Progenitor cell of endocrine pancreas (in vitro differentiated cells): Measurements from ENCODE around the gene CCSER1. TPM values are rescaled to one million over a fixed set of nuclear protein-coding genes. Genes with fewer than 3 reads are reported as not detected.

ENCODE experiments used
- DNase-seq: peaks from one replicate; pipeline ENCODE4 v3.0.0; 2021; ENCODE audit warnings: low spot score; ENCODE audit not compliant: unreplicated experiment
- H3K27ac Mint-ChIP-seq: 2 replicates; pipeline ENCODE4 v1.8.0; 2021; ENCODE audit warnings: mild to moderate bottlenecking, moderate library complexity, mixed read lengths
- H3K27me3 Mint-ChIP-seq: 2 replicates; pipeline ENCODE4 v1.8.0; 2021; ENCODE audit warnings: mixed read lengths
- H3K36me3 Mint-ChIP-seq: 2 replicates; pipeline ENCODE4 v1.8.0; 2022; ENCODE audit warnings: mixed read lengths; ENCODE audit not compliant: insufficient read depth
- H3K4me1 Mint-ChIP-seq: 2 replicates; pipeline ENCODE4 v1.8.0; 2021; ENCODE audit warnings: low read depth, mixed read lengths
- H3K4me3 Mint-ChIP-seq: 2 replicates; pipeline ENCODE4 v1.8.0; 2021; ENCODE audit warnings: low read depth, mild to moderate bottlenecking, moderate library complexity, mixed read lengths
- H3K9me3 Mint-ChIP-seq: 2 replicates; pipeline ENCODE4 v1.8.0; 2021; ENCODE audit warnings: low read depth, mixed read lengths
- CTCF ChIP-seq: fragments of 200-600 bp; sonication (generic); IDR thresholded peaks from one replicate; pipeline ENCODE4 v1.5.0; 2021; ENCODE audit warnings: antibody characterized with exemption, mild to moderate bottlenecking; ENCODE audit not compliant: unreplicated experiment
- total RNA-seq: library from RNA; stranded (reverse); gene quantifications from 2 replicates; pipeline ENCODE4 v1.2.1, GENCODE V29; 2021

The CCSER1 gene
- total RNA-seq, 1 donor from 2014 or later: 11.6 TPM

- DNase-seq: no peak
- Mint-ChIP-seq H3K4me3 (no peak overlapping the region), H3K4me1 (peaks cover 2% of the 10 kb centered on the region), H3K27ac (no peak overlapping the region), H3K9me3 (no peaks in the 10 kb centered on the region), H3K36me3 (no peaks in the 10 kb centered on the region), H3K27me3 (no peaks in the 10 kb centered on the region)
- no peak for TF ChIP-seq CTCF
These were observed 119.6 kb downstream of the CCSER1 start for GRCh38 chr4:90246816-90247215.

- Mint-ChIP-seq H3K9me3 (peaks cover 4% of the 10 kb centered on the region), H3K36me3 (no peaks in the 10 kb centered on the region), H3K27ac (no peak overlapping the region), H3K4me3 (no peak overlapping the region), H3K27me3 (no peaks in the 10 kb centered on the region), H3K4me1 (no peaks in the 10 kb centered on the region)
- TF ChIP-seq CTCF: no peak
- DNase-seq: no peak
These were observed 127.2 kb downstream of the CCSER1 start for GRCh38 chr4:90254357-90254756.

- Mint-ChIP-seq H3K4me1 (peaks cover 9% of the 10 kb centered on the region), H3K36me3 (peaks cover 7% of the 10 kb centered on the region), H3K9me3 (peaks cover 21% of the 10 kb centered on the region), H3K4me3 (no peak overlapping the region), H3K27ac (no peak overlapping the region), H3K27me3 (no peaks in the 10 kb centered on the region)
- no peak for TF ChIP-seq CTCF
- DNase-seq: no peak
These were observed 147.0 kb downstream of the CCSER1 start for GRCh38 chr4:90274175-90274574.

- TF ChIP-seq CTCF: no peak
- no peaks in the 10 kb centered on the region for H3K36me3 Mint-ChIP-seq
- no peak for DNase-seq
- peaks cover 12% of the 10 kb centered on the region for H3K4me1 Mint-ChIP-seq
- no peak overlapping the region for H3K27ac Mint-ChIP-seq
- no peaks in the 10 kb centered on the region for H3K9me3 Mint-ChIP-seq
- H3K4me3 Mint-ChIP-seq: no peak overlapping the region
- no peaks in the 10 kb centered on the region for H3K27me3 Mint-ChIP-seq
These were observed 153.8 kb downstream of the CCSER1 start for GRCh38 chr4:90280954-90281353.

- no peak overlapping the region for H3K4me3 Mint-ChIP-seq
- H3K27me3 Mint-ChIP-seq: no peaks in the 10 kb centered on the region
- TF ChIP-seq CTCF: no peak
- H3K4me1 Mint-ChIP-seq: peaks cover 12% of the 10 kb centered on the region
- DNase-seq: no peak
- H3K36me3 Mint-ChIP-seq: no peaks in the 10 kb centered on the region
- H3K27ac Mint-ChIP-seq: no peak overlapping the region
- no peaks in the 10 kb centered on the region for H3K9me3 Mint-ChIP-seq
These were observed 154.6 kb downstream of the CCSER1 start for GRCh38 chr4:90281541-90282355.
